Nephron (organoid): Measurements from ENCODE around the gene SEMA3C.

Source experiments
- H3K27ac Mint-ChIP-seq, 3 experiments: 2 replicates each; pipeline ENCODE4 v1.8.0; 2020; ENCODE audit warnings: mixed read lengths in 3 of 3, mild to moderate bottlenecking in 2 of 3, moderate library complexity in 1 of 3
- H3K27me3 Mint-ChIP-seq: 2 replicates; pipeline ENCODE4 v1.8.0; 2021; ENCODE audit warnings: low read depth, mild to moderate bottlenecking, moderate library complexity, mixed read lengths
- H3K36me3 Mint-ChIP-seq: 2 replicates; pipeline ENCODE4 v1.8.0; 2020; ENCODE audit warnings: low read depth, mixed read lengths
- H3K4me1 Mint-ChIP-seq: 2 replicates; pipeline ENCODE4 v1.8.0; 2020; ENCODE audit warnings: mixed read lengths
- H3K4me3 Mint-ChIP-seq, 3 experiments: 2 replicates each; pipeline ENCODE4 v1.8.0; 2020; ENCODE audit warnings: mild to moderate bottlenecking in 3 of 3, mixed read lengths in 3 of 3, moderate library complexity in 2 of 3
- H3K9me3 Mint-ChIP-seq: 2 replicates; pipeline ENCODE4 v1.8.0; 2020; ENCODE audit warnings: mixed read lengths
- TF ChIP-seq, protein P1 (sequence below), 3 experiments: fragments of 200-600 bp; sonication (generic); IDR thresholded peaks; one replicate each; pipeline ENCODE4 v1.5.0; 2021; ENCODE audit warnings: antibody characterized with exemption in 3 of 3; ENCODE audit not compliant: unreplicated experiment in 3 of 3

Gene SEMA3C

GRCh38 chr7:80842022-80842790 lies 76.6 kb downstream of the SEMA3C start:
- Mint-ChIP-seq H3K9me3 (no peaks in the 10 kb centered on the region), H3K27me3 (no peaks in the 10 kb centered on the region), H3K36me3 (no peaks in the 10 kb centered on the region), H3K4me1 (peaks cover 42% of the 10 kb centered on the region), H3K27ac (peak overlapping the region; percentile 67 to 91 (median 73)), H3K4me3 (no peak overlapping the region)
- TF ChIP-seq, protein P1, sequence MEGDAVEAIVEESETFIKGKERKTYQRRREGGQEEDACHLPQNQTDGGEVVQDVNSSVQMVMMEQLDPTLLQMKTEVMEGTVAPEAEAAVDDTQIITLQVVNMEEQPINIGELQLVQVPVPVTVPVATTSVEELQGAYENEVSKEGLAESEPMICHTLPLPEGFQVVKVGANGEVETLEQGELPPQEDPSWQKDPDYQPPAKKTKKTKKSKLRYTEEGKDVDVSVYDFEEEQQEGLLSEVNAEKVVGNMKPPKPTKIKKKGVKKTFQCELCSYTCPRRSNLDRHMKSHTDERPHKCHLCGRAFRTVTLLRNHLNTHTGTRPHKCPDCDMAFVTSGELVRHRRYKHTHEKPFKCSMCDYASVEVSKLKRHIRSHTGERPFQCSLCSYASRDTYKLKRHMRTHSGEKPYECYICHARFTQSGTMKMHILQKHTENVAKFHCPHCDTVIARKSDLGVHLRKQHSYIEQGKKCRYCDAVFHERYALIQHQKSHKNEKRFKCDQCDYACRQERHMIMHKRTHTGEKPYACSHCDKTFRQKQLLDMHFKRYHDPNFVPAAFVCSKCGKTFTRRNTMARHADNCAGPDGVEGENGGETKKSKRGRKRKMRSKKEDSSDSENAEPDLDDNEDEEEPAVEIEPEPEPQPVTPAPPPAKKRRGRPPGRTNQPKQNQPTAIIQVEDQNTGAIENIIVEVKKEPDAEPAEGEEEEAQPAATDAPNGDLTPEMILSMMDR (IDR thresholded peaks at IDR 0.05; ENCODE audit: unreplicated experiment in 3 of 3): no peak

- no peaks in the 10 kb centered on the region for H3K36me3 Mint-ChIP-seq
- TF ChIP-seq, protein P1 (IDR thresholded peaks at IDR 0.05; ENCODE audit: unreplicated experiment in 3 of 3): no peak
- peaks cover 42% of the 10 kb centered on the region for H3K4me1 Mint-ChIP-seq
- H3K27ac Mint-ChIP-seq: peak overlapping the region; percentile 67 to 91 (median 73)
- H3K4me3 Mint-ChIP-seq: no peak overlapping the region
- no peaks in the 10 kb centered on the region for H3K27me3 Mint-ChIP-seq
- H3K9me3 Mint-ChIP-seq: no peaks in the 10 kb centered on the region
Measured at GRCh38 chr7:80841423-80841955, 77.4 kb downstream of the SEMA3C start.

GRCh38 chr7:80840681-80841080 lies 78.2 kb downstream of the SEMA3C start:
- Mint-ChIP-seq H3K4me3 (no peak overlapping the region), H3K4me1 (peaks cover 42% of the 10 kb centered on the region), H3K27ac (peak overlapping the region; percentile 8 to 91 (median 55)), H3K36me3 (no peaks in the 10 kb centered on the region), H3K9me3 (no peaks in the 10 kb centered on the region), H3K27me3 (no peaks in the 10 kb centered on the region)
- TF ChIP-seq, protein P1 (IDR thresholded peaks at IDR 0.05; ENCODE audit: unreplicated experiment in 3 of 3): no peak

- no peak overlapping the region for H3K4me3 Mint-ChIP-seq
- H3K4me1 Mint-ChIP-seq: peaks cover 39% of the 10 kb centered on the region
- no peaks in the 10 kb centered on the region for H3K27me3 Mint-ChIP-seq
- TF ChIP-seq, protein P1 (IDR thresholded peaks at IDR 0.05; ENCODE audit: unreplicated experiment in 3 of 3): no peak
- H3K27ac Mint-ChIP-seq: no peak overlapping the region
- H3K36me3 Mint-ChIP-seq: no peaks in the 10 kb centered on the region
- no peaks in the 10 kb centered on the region for H3K9me3 Mint-ChIP-seq
Measured at GRCh38 chr7:80839855-80840254, 79.0 kb downstream of the SEMA3C start.

DNA sequence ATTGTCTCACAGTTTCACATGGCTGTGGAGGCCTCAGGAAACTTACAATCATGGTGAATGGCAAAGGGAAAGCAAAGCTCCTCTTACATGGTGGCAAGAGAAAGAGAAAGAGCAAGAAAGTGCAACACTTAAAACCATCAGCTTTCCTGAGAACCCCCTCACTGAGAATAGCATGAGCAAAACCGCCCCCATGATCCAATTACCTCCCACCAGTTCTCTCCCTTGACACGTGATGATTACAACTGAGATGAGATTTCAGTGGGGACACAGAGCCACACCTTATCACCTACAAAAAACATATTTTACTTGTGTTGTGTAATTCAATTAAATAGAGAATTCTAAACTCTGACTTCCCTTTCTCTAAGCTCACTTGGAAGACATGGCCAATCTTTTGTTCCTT lies 80.2 kb downstream of the SEMA3C start:
- no peaks in the 10 kb centered on the region for H3K9me3 Mint-ChIP-seq
- H3K36me3 Mint-ChIP-seq: no peaks in the 10 kb centered on the region
- H3K27me3 Mint-ChIP-seq: no peaks in the 10 kb centered on the region
- H3K4me3 Mint-ChIP-seq: no peak overlapping the region
- TF ChIP-seq, protein P1 (IDR thresholded peaks at IDR 0.05; ENCODE audit: unreplicated experiment in 3 of 3): no peak
- no peak overlapping the region for H3K27ac Mint-ChIP-seq
- H3K4me1 Mint-ChIP-seq: peaks cover 38% of the 10 kb centered on the region

DNA sequence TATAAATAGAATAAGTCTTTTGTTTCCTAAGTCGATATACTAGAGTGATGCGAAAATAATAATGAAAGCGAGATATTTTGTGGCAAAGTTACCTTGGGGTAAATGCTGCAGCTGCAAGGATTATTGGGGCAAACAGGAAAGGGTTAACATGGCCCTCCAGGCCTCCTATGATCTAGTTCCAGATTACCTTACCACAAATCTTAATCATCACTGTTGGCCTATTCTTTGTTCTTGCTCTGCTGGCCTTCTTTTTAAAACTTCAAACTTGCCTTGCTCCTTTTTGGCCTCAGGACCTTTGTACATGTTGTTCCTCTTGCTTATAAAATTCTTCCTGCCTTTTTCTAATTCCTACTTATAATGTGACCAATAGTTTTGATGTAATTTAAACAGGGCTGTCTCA lies 81.5 kb downstream of the SEMA3C start:
- H3K36me3 Mint-ChIP-seq: no peaks in the 10 kb centered on the region
- H3K27me3 Mint-ChIP-seq: no peaks in the 10 kb centered on the region
- no peaks in the 10 kb centered on the region for H3K9me3 Mint-ChIP-seq
- H3K4me3 Mint-ChIP-seq: no peak overlapping the region
- TF ChIP-seq, protein P1 (IDR thresholded peaks at IDR 0.05; ENCODE audit: unreplicated experiment in 3 of 3): no peak
- H3K27ac Mint-ChIP-seq: no peak overlapping the region
- peaks cover 32% of the 10 kb centered on the region for H3K4me1 Mint-ChIP-seq
